ENCODE measurements around the gene NCOA3. TPM values are rescaled to one million over a fixed set of nuclear protein-coding genes. Genes with fewer than 3 reads are reported as not detected.

Gene NCOA3
- polyA plus RNA-seq, 1 of the 3 experiments (the other 2 are of a cell fraction) = 5.8 TPM

DNA sequence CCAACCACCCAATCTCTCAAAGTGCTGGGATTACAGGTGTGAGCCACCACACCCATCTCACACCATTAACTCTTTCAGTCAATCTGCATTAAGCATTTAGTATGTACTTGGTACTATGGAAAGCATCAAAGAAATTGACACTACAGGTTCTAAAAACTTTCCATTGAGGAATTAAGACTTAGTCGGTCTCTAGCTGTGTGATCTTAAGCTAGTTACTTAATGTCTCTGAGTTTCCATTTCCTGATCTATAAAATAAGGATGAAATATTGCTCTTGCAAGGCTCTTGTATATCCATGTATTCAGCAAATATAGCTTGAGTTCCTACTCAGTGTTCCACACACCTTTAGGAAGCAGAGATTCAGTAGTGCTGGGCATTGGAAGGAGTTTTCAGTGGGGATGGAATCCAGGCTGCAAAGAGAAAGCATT lies 48.9 kb upstream of the NCOA3 start (continued):
- TF ChIP-seq, protein P1, sequence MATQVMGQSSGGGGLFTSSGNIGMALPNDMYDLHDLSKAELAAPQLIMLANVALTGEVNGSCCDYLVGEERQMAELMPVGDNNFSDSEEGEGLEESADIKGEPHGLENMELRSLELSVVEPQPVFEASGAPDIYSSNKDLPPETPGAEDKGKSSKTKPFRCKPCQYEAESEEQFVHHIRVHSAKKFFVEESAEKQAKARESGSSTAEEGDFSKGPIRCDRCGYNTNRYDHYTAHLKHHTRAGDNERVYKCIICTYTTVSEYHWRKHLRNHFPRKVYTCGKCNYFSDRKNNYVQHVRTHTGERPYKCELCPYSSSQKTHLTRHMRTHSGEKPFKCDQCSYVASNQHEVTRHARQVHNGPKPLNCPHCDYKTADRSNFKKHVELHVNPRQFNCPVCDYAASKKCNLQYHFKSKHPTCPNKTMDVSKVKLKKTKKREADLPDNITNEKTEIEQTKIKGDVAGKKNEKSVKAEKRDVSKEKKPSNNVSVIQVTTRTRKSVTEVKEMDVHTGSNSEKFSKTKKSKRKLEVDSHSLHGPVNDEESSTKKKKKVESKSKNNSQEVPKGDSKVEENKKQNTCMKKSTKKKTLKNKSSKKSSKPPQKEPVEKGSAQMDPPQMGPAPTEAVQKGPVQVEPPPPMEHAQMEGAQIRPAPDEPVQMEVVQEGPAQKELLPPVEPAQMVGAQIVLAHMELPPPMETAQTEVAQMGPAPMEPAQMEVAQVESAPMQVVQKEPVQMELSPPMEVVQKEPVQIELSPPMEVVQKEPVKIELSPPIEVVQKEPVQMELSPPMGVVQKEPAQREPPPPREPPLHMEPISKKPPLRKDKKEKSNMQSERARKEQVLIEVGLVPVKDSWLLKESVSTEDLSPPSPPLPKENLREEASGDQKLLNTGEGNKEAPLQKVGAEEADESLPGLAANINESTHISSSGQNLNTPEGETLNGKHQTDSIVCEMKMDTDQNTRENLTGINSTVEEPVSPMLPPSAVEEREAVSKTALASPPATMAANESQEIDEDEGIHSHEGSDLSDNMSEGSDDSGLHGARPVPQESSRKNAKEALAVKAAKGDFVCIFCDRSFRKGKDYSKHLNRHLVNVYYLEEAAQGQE (IDR thresholded peaks at IDR 0.05; ENCODE audit: low read depth, low read length) = no peak
- TF ChIP-seq, protein P2, sequence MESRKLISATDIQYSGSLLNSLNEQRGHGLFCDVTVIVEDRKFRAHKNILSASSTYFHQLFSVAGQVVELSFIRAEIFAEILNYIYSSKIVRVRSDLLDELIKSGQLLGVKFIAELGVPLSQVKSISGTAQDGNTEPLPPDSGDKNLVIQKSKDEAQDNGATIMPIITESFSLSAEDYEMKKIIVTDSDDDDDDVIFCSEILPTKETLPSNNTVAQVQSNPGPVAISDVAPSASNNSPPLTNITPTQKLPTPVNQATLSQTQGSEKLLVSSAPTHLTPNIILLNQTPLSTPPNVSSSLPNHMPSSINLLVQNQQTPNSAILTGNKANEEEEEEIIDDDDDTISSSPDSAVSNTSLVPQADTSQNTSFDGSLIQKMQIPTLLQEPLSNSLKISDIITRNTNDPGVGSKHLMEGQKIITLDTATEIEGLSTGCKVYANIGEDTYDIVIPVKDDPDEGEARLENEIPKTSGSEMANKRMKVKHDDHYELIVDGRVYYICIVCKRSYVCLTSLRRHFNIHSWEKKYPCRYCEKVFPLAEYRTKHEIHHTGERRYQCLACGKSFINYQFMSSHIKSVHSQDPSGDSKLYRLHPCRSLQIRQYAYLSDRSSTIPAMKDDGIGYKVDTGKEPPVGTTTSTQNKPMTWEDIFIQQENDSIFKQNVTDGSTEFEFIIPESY (IDR thresholded peaks at IDR 0.05; ENCODE audit: borderline replicate concordance, low read depth) = no peak
- TF ChIP-seq TEAD4 (IDR thresholded peaks at IDR 0.05; ENCODE audit: borderline replicate concordance, insufficient read depth) (no peak), POLR2AphosphoS5 (IDR thresholded peaks at IDR 0.05; ENCODE audit: low read depth, low read length) (no peak), EZH2phosphoT487 (IDR thresholded peaks at IDR 0.05; ENCODE audit: borderline replicate concordance, low read depth) (no peak), NRF1 (IDR thresholded peaks at IDR 0.05; ENCODE audit: low read depth, low read length) (no peak), NFIC (IDR thresholded peaks at IDR 0.05; ENCODE audit: borderline replicate concordance) (no peak)

DNA sequence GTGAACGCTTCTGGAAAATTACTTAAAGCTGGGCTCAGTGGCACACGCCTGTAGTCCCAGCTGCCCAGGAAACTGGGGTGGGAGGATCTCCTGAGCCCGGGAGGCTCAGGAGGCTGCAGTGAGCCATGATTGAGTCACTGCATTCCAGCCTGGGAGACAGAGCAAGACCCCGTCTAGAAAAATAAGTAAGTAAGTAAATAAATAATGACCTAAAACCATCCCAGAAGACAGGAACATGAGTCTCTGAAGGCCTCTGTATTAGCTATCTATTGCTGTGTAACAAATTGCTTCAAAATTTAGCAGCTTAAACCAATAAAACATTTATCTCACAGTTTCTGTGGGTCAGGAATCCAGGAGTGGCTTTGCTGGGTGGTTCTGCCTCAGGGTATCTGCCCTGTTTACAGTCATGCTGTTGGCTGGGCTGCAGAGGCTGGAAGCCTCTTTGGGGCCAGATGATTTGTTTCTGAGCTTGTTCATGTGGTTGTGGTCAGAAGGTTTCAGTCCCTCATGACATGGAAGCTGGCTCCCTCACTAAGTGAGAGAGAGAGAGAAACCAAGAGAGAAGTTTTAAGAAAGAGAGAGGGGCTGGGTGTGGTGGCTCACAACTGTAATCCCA lies 48.4 kb upstream of the NCOA3 start:
- Histone ChIP-seq H3K9me2 (no peaks in the 10 kb centered on the region), H4K20me1 (ENCODE audit: insufficient read depth) (no peaks in the 10 kb centered on the region), H3K79me2 (ENCODE audit: insufficient read depth) (no peaks in the 10 kb centered on the region), H3K4me2 (no peak overlapping the region), H3K9me3 (peaks cover 4% of the 10 kb centered on the region; the same call in 1 of the 2 replicates), H3K4me3 (ENCODE audit: low read depth in 2 of 2, low read length in 1 of 2) (no peak overlapping the region), H2AFZ (ENCODE audit: low read depth) (peak overlapping the region; percentile 66), H3K27me3 (ENCODE audit: insufficient read depth) (no peaks in the 10 kb centered on the region), H3K4me1 (ENCODE audit: control insufficient read depth in 1 of 2, insufficient read depth in 2 of 2, low read depth in 1 of 2, low read length in 1 of 2) (no peaks in the 10 kb centered on the region), H3K27ac (ENCODE audit: low read depth in 2 of 2, low read length in 1 of 2) (peak overlapping the region in 1 of 2 experiments; percentile 72; a peak in 2 of 4 replicates), H3K36me3 (replicated peaks in 1 of 2; ENCODE audit: control insufficient read depth in 1 of 2, insufficient read depth in 2 of 2, low read length in 1 of 2) (no peaks in the 10 kb centered on the region), H3F3A (replicated peaks; ENCODE audit: insufficient read depth) (peaks cover 23% of the 10 kb centered on the region), H3K9ac (no peak overlapping the region)
- CTCF ChIA-PET = interaction anchor here (0.6 to 1.4 kb wide), 2 partner anchors 134 to 168 kb away, joined by 3 to 4 read pairs; no protein-coding TSS in a partner anchor
- POLR2A ChIA-PET = no interaction called here
- WGBS (ENCODE audit: low lambda C conversion rate) = 9% methylated on average over 3 of the region's 4 CpGs
- no peak for DNase-seq
- TF ChIP-seq, protein P2 (IDR thresholded peaks at IDR 0.05; ENCODE audit: borderline replicate concordance, low read depth) = no peak
- peak in 1 of 2 experiments; percentile 36; a peak in 1 of 4 replicates for TF ChIP-seq EP300 (IDR thresholded peaks at IDR 0.05; ENCODE audit: borderline replicate concordance in 1 of 2, low read depth in 1 of 2, low read length in 1 of 2)
- no peak for TF ChIP-seq RFX5 (IDR thresholded peaks at IDR 0.05; ENCODE audit: low read length)
- peak; percentile 77 for TF ChIP-seq TCF12 (IDR thresholded peaks at IDR 0.05)
- peak; percentile 79 for TF ChIP-seq FOSL2 (IDR thresholded peaks at IDR 0.05; ENCODE audit: borderline replicate concordance, low read depth)
- TF ChIP-seq, protein P1 (IDR thresholded peaks at IDR 0.05; ENCODE audit: low read depth, low read length) = no peak
- peak; percentile 77 for TF ChIP-seq TEAD4 (IDR thresholded peaks at IDR 0.05; ENCODE audit: borderline replicate concordance, insufficient read depth)
- TF ChIP-seq EZH2phosphoT487 (IDR thresholded peaks at IDR 0.05; ENCODE audit: borderline replicate concordance, low read depth) = no peak
- TF ChIP-seq FOXJ3 (CRISPR knock-in tag; IDR thresholded peaks at IDR 0.05) = no peak
- peak; percentile 21; the same call in 1 of the 2 replicates for TF ChIP-seq RXRA (IDR thresholded peaks at IDR 0.05; ENCODE audit: borderline replicate concordance, low read depth)
- peak; percentile 70 for TF ChIP-seq JUND (IDR thresholded peaks at IDR 0.05)
- TF ChIP-seq, protein P3, sequence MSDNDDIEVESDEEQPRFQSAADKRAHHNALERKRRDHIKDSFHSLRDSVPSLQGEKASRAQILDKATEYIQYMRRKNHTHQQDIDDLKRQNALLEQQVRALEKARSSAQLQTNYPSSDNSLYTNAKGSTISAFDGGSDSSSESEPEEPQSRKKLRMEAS (IDR thresholded peaks at IDR 0.05; ENCODE audit: low read depth) = 0 out of 2 replicates have a peak, but pooled peaks have one; percentile 30
- no peak; the same call in 1 of the 2 replicates for TF ChIP-seq POLR2AphosphoS5 (IDR thresholded peaks at IDR 0.05; ENCODE audit: low read depth, low read length)

Data from SK-N-SH (cell line).